Measurements from ENCODE around the gene SV2C. TPM values are rescaled to one million over a fixed set of nuclear protein-coding genes. Genes with fewer than 3 reads are reported as not detected.
"Not testable (repeated sequence)": the region's sequence is repeated elsewhere in the genome, so short reads cannot be mapped to it uniquely, and the experiment has no call there.

SV2C gene, protein sequence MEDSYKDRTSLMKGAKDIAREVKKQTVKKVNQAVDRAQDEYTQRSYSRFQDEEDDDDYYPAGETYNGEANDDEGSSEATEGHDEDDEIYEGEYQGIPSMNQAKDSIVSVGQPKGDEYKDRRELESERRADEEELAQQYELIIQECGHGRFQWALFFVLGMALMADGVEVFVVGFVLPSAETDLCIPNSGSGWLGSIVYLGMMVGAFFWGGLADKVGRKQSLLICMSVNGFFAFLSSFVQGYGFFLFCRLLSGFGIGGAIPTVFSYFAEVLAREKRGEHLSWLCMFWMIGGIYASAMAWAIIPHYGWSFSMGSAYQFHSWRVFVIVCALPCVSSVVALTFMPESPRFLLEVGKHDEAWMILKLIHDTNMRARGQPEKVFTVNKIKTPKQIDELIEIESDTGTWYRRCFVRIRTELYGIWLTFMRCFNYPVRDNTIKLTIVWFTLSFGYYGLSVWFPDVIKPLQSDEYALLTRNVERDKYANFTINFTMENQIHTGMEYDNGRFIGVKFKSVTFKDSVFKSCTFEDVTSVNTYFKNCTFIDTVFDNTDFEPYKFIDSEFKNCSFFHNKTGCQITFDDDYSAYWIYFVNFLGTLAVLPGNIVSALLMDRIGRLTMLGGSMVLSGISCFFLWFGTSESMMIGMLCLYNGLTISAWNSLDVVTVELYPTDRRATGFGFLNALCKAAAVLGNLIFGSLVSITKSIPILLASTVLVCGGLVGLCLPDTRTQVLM
- total RNA-seq: under 1 TPM in 1 of 2 donors, not detected in 1; under 0.01 TPM
- under 1 TPM; 0.03 to 0.04 TPM for polyA plus RNA-seq

DNA sequence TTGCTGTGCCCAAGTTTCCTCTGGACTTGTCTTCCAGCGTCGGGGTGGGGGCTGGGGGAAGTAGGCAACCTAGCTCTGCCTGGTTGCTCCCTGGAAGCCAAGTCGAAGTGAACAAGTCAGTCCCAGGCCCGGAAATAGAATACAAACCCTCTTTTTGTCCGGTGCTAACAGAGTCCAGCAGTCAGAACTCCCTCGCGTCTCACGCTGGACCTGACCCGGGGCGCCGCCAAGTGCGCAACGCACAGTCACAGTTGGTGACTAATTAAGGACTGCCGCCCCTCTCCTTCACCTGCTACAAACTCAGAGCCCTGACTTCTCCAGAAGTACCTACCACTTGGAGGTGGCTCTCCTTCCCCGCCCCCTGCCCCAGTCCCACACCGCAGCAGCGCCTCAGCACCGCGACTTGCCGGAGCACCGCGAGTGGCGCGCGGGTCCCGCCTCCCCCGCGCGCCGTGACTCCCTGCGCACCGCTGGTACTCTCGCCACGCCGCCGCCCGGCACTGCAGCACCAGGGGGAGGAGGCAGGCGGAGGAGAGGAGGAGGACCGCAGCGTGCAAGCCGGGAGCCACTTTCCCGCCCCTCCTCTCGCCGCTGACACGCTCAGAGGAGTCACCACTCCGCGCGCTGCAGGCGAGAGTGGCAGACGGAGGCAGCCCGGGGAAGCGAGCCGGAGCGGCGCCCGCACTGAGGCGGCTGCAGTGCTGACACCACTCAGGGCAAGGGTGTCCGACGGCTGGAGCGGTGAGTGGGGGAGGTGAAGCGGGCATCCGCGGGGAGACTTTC is at the start of gene SV2C:
Gene SV2C, plus strand, starts transcription at position 612 of the 783 bp plus-strand sequence. CDS start 48,368 bp downstream, outside the sequence.
- TF ChIP-seq TAF1 (conservative IDR thresholded peaks at IDR 0.05) (no peak), GABPA (IDR thresholded peaks at IDR 0.05 in 1 of 2, conservative IDR thresholded peaks at IDR 0.05 in 1 of 2) (no peak), SP1 (IDR thresholded peaks at IDR 0.05) (no peak), FOXA1 (IDR thresholded peaks at IDR 0.05) (no peak), YY1 (IDR thresholded peaks at IDR 0.05) (no peak), REST (IDR thresholded peaks at IDR 0.05) (no peak), FOXA2 (IDR thresholded peaks at IDR 0.05) (no peak), NR2F2 (IDR thresholded peaks at IDR 0.05) (no peak), HNF4A (conservative IDR thresholded peaks at IDR 0.05) (no peak), HNF4G (IDR thresholded peaks at IDR 0.05) (no peak), JUND (IDR thresholded peaks at IDR 0.05) (no peak), EGR1 (IDR thresholded peaks at IDR 0.05; ENCODE audit: low read depth in 2 of 2) (no peak), RAD21 (IDR thresholded peaks at IDR 0.05) (no peak), RXRA (IDR thresholded peaks at IDR 0.05) (no peak)
- TF ChIP-seq, protein P1, sequence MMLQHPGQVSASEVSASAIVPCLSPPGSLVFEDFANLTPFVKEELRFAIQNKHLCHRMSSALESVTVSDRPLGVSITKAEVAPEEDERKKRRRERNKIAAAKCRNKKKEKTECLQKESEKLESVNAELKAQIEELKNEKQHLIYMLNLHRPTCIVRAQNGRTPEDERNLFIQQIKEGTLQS (IDR thresholded peaks at IDR 0.05): no peak
- TF ChIP-seq, protein P2, sequence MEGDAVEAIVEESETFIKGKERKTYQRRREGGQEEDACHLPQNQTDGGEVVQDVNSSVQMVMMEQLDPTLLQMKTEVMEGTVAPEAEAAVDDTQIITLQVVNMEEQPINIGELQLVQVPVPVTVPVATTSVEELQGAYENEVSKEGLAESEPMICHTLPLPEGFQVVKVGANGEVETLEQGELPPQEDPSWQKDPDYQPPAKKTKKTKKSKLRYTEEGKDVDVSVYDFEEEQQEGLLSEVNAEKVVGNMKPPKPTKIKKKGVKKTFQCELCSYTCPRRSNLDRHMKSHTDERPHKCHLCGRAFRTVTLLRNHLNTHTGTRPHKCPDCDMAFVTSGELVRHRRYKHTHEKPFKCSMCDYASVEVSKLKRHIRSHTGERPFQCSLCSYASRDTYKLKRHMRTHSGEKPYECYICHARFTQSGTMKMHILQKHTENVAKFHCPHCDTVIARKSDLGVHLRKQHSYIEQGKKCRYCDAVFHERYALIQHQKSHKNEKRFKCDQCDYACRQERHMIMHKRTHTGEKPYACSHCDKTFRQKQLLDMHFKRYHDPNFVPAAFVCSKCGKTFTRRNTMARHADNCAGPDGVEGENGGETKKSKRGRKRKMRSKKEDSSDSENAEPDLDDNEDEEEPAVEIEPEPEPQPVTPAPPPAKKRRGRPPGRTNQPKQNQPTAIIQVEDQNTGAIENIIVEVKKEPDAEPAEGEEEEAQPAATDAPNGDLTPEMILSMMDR (IDR thresholded peaks at IDR 0.05; ENCODE audit: low read depth, low read length, missing input control): no peak
- TF ChIP-seq, protein P3, sequence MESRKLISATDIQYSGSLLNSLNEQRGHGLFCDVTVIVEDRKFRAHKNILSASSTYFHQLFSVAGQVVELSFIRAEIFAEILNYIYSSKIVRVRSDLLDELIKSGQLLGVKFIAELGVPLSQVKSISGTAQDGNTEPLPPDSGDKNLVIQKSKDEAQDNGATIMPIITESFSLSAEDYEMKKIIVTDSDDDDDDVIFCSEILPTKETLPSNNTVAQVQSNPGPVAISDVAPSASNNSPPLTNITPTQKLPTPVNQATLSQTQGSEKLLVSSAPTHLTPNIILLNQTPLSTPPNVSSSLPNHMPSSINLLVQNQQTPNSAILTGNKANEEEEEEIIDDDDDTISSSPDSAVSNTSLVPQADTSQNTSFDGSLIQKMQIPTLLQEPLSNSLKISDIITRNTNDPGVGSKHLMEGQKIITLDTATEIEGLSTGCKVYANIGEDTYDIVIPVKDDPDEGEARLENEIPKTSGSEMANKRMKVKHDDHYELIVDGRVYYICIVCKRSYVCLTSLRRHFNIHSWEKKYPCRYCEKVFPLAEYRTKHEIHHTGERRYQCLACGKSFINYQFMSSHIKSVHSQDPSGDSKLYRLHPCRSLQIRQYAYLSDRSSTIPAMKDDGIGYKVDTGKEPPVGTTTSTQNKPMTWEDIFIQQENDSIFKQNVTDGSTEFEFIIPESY (IDR thresholded peaks at IDR 0.05): no peak
- TF ChIP-seq, protein P4, sequence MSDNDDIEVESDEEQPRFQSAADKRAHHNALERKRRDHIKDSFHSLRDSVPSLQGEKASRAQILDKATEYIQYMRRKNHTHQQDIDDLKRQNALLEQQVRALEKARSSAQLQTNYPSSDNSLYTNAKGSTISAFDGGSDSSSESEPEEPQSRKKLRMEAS (IDR thresholded peaks at IDR 0.05): no peak
- WGBS: 2% methylated on average over 63 of the region's 63 CpGs
- no peaks in the 10 kb centered on the region for H3K36me3 ChIP-seq (ENCODE audit: control insufficient read depth in 4 of 4, insufficient read depth in 3 of 4, low read depth in 1 of 4, low read length in 3 of 4)
- peaks cover 5 to 29% (median 21%) of the 10 kb centered on the region in 4 donors for H3K27me3 ChIP-seq (ENCODE audit: control insufficient read depth in 4 of 4, insufficient read depth in 4 of 4, low read length in 3 of 4)
- H3K4me3 ChIP-seq (ENCODE audit: low read depth in 1 of 3, low read length in 3 of 3): peak within 1 kb of the TSS in 1 of 3 donors; percentile 34
- no peak within 1 kb of the TSS for H3K27ac ChIP-seq (ENCODE audit: low read depth in 1 of 2, low read length in 2 of 2)
- peaks cover 6 to 27% (median 18%) of the 10 kb centered on the region in 4 donors for H3K4me1 ChIP-seq (ENCODE audit: control insufficient read depth in 4 of 4, insufficient read depth in 4 of 4, low read length in 3 of 4)
- no peaks in the 10 kb centered on the region for H3K9me3 ChIP-seq (ENCODE audit: control insufficient read depth in 4 of 4, low read length in 3 of 4)
- no peak within 1 kb of the TSS for H3K9ac ChIP-seq (ENCODE audit: low read depth in 1 of 2, low read length in 2 of 2)
- DNase-seq (ENCODE audit: low spot score): no peak

DNA sequence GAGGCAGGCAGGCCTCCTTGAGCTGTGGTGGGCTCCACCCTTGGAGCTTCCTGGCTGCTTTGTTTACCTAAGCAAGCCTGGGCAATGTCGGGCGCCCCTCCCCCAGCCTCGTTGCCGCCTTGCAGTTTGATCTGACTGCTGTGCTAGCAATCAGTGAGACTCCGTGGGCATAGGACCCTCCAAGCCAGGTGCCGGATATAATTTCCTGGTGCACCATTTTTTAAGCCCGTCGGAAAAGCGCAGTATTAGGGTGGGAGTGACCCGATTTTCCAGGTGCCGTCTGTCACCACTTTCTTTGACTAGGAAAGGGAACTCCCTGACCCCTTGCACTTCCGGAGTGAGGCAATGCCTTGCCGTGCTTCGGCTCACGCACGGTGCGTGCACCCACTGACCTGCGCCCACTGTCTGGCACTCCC is 45.4 kb upstream of the SV2C start:
- not testable (repeated sequence) for DNase-seq (ENCODE audit: low spot score); H3K27ac ChIP-seq (ENCODE audit: low read depth in 1 of 2, low read length in 2 of 2); H3K9ac ChIP-seq (ENCODE audit: low read depth in 1 of 2, low read length in 2 of 2); H3K27me3 ChIP-seq (ENCODE audit: control insufficient read depth in 4 of 4, insufficient read depth in 4 of 4, low read length in 3 of 4); H3K9me3 ChIP-seq (ENCODE audit: control insufficient read depth in 4 of 4, low read length in 3 of 4); H3K36me3 ChIP-seq (ENCODE audit: control insufficient read depth in 4 of 4, insufficient read depth in 3 of 4, low read depth in 1 of 4, low read length in 3 of 4); H3K4me1 ChIP-seq (ENCODE audit: control insufficient read depth in 4 of 4, insufficient read depth in 4 of 4, low read length in 3 of 4)
- WGBS: 6% methylated on average over 18 of the region's 18 CpGs
- peak overlapping the region in 1 of 3 donors; percentile 15 for H3K4me3 ChIP-seq (ENCODE audit: low read depth in 1 of 3, low read length in 3 of 3)

All from liver (tissue), 9 donors.